RPMI7951 (cell line): ENCODE measurements around the gene ATP12A. TPM values are rescaled to one million over a fixed set of nuclear protein-coding genes. Genes with fewer than 3 reads are reported as not detected.
A peak's percentile ranks its signal among the peaks of the same experiment; 100 is the strongest.

Source experiments
- DNase-seq: peaks from one replicate; pipeline ENCODE4 v3.0.0-alpha.2; 2012; ENCODE audit warnings: low read depth
- total RNA-seq: library from RNA; depleted of rRNA; stranded (reverse); fragments of >200 nt; shearing (Covaris generic); gene quantifications from 2 replicates; pipeline ENCODE4 v1.2.3, GENCODE V29; 2014

Gene ATP12A
- total RNA-seq, 1 experiment from 2014 or later = not detected

DNA sequence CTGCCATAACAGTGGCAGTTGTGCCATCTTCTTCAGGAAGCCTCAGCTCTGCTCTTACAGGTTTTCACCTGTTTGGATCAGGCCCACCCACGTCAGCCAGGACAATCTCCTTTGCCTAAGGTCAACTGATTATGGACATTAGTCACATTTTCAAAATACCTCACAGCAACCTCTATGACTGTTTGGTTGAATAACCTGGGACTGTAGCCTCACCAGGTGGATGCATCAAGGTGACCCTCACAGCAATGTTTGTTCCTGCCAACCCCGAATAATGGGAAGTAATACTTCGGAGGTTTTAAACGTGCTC is 17.2 kb upstream of the ATP12A start:
- DNase-seq = no peak

DNA sequence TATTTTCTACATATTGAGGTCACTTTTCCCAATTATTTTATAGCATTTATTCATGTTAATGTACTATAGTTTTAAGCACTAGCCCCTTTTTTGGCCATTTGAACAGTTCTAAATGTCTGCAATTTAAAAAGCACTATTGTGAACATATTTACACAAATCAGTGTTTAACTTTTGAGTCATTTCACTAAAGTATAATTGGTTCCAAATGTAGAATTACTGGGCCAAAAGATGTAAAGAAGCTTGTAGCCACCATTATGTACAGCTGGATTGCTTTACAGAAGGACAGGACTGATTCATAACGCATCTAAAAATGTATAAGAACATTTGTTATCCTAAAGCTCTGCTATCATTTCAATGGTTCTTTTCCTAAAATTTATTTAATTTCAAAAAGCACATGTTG is 16.6 kb upstream of the ATP12A start:
- no peak for DNase-seq

DNA sequence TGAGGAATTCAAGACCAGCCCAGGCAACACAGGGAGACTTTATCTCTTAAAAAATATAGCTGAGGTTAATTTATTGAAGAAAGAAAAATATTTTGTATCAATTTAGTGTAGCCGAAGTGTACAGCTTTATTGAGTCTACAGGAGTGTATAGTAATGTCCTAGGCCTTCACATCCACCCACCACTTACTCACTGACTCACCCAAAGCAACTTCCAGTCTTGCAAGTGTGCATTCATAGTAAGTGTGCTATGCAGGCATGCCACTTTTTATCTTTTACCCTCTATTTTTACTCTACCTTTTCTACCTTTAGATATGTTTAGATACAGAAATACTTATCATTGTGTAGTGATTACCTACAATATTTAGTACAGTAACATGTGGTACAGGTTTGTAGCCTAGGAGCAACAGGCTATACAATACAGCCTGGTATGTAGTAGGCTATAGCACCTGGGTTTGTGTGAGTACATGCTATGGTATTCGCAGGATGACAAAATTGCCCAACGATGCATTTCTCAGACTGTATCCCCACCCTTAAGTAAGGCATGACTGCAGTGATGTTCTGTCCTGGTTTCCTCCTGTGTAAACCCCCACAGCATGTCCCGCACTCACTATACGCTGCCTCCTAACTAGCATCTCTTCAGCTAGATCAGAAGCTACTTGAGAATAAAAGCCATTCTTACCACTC is 15.3 kb upstream of the ATP12A start:
- DNase-seq = no peak

DNA sequence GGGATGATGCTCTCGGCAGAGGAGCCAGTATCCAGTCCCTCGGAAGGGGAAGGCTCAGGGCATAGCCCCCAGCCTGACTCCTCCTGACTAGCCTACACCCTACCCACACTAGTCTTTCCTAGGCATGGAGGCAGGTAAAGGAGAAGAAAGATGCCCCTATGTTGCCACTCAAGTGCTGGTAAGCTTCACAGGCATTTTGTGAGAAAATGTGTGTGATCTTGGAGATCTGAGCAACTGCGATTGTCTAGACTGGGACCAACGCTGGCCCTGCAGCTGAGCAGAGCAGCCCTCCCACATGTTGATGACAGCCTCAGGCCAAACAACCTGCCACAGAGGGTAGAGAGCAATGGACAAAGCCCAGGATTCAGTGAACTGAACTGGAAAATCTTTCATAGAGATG is 11.7 kb upstream of the ATP12A start:
- no peak for DNase-seq

DNA sequence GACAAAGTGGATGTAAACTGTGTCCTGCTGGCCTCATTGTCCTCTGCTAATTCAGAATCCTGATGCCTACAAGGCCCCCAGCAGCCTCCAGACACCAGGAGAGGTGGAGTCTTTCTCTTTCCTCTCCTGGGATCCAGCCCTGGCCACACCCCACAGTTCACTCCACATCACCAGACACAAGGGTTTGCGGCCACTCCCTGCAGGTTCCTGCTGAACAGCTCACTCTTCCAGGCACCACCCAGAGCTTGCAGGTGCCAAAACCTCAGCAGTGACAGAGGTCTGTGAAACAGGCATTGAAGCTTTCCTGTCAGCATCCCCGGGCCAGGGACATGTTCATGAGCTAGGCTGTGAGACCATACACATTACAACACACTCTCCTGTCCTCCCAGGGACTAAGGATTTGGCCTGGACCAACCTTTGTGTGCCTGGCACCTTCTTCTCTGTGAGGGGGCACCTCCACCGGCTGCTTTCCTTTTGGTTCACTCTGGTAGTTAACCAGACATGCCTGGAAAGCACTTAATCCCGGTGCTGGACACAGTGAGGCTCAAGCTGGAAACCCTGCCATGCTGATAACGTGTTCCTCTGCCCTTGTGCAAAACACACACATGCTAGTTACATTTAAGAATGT is 11.1 kb upstream of the ATP12A start:
- DNase-seq = no peak

DNA sequence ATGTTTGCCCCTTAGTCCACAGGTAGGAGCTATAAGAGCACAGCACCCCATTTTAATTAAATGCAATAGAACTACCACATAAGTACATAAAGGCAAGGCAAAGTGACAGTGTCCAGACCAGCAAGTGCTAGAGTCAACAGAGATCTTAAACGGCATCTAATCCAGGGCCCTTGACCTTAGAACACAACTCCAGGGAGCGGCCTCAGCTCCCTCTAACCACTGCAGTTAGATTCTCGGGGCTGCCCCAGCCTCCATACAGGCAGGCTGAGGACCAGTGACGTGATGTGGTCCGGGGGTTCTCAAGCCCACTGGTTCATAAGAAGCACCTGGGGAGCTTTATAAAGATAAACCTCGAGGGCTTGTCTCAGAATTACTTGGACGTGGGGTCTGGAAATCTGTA is 10.0 kb upstream of the ATP12A start:
- DNase-seq = no peak

DNA sequence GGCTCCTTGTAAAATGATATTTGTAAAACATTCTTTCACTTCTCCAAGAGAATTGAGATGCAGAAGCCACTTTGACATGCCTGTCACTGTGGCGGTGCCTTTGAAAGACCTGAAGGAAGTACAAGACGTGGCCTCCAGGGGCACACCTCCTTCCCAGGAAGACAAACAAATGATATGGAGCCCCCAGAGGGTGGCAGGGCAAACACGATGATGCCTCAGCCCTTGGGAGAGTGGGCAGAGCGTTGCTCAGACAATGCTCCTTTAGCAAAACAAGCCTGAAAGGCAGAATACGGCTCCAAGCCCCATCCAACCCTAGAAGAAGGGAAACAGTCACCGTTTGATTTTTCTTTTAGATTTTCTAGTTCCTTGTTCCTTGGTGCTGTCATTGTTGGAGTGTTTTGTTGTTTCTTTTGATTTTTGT is 9.2 kb upstream of the ATP12A start:
- peak; percentile 32 for DNase-seq

DNA sequence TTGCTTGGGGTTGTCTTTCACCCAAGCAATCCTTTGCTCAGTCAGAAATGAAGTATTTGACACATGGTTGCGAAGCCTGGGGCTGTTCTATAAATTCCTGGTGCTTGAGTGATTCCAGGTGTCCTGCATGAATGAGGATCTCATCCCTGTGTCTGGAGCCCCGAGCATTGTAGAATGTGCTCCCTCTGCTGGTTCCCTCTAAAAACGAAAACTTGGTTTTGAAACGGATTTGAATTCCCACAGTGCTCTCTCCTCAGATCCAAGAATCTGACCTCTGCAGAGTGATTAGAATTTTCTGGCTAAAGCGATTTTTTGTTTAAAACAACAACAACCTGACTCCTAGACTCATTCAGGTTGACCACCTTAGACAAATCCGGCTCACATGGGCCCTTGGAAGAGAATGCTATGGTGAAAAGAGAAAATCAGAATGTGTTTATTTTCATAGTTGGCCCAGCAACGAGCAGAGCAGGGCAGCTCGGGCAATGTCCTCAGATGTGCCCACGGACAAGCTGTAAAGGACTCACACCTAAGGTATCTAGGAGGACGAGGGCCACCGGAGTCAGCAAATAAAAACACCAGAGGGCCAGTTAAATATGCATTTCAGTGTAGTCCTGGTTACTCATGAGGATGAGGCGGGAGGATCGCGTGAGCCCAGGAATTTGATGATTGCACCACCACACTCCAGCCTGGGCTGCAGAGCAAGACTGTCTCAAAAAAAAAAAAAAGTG is 8.7 kb upstream of the ATP12A start:
- DNase-seq = peak; percentile 79

DNA sequence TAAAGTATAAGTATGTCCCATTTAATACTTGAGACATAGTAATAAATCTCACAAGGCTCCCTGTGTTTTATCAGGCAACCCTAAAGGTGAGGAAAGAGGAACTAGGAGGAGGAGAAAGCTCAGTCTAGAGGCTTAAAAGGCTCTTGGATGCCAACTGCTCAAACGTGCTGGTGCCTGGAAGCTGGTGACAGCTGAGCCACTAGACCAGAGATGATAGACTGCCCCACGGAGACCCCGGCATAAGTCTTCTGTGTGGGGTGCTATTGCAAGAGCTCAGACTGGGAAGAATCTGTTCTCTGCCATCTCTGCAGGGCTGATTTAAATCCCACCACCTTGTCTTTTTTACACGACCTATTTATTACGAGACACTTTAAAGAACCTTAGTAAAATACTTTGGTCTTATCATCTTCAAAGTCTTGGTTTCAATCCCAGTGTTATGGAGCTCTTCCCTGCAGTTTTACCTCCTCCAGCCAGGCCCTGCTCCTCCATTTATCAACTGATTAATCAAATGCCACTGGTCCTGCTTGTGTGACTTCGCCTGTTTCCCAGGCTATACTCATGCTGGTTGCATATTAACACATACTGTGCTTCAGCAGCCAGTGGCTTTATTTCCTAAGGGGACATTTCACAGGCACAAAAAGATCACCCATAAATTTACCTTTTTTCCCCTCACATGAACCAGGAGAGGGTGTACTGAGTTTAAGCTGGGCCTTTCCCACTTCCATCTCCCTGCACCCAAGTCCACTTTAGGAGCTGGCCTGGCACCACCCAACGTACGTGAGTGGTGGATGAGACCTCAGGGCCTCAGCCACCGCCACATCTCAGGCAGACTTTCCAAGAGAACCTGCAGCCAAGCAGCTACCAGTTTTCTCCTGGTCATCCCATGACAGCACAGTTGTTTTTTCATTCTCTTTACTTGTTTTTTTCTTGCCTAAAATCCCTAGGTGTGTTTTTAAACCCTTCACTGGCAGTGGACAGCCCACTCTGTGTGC is 7.8 kb upstream of the ATP12A start:
- no peak for DNase-seq

DNA sequence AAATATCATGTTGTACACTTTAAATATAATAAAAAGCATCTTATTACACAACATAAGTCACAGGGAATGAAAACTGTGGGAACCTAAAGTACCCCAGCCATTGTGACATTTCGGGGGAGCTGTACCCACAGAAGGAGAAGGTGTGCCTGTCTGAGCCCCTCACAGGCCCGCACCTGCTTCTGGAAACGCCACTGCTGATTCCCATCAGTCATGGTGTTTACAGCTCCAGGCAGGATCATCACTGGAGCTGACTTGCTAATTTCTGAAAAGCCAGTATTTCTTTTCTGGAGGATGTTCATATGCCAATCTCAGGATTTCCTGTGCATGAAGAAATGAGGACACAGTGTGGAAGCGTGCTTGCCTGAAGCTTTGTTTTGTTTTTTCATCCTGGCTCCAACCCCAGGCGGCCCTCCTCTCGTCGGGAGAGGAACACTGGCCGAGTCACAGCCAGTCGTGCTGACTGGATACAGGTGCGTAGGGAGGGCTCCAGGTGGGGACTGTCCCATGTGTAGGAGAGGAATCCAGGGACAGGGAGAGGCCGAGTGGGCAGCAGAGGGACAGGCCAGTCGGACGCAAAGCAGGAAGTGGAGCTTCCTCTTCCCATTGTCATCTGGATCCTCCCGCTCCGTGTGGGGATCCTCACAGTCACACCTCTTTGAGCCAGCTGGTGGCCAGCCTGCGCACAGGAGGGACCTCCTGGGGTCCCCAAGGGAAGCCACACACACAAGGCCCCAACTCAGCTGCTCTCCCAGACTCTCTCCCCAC is 4.2 kb upstream of the ATP12A start:
- no peak for DNase-seq

DNA sequence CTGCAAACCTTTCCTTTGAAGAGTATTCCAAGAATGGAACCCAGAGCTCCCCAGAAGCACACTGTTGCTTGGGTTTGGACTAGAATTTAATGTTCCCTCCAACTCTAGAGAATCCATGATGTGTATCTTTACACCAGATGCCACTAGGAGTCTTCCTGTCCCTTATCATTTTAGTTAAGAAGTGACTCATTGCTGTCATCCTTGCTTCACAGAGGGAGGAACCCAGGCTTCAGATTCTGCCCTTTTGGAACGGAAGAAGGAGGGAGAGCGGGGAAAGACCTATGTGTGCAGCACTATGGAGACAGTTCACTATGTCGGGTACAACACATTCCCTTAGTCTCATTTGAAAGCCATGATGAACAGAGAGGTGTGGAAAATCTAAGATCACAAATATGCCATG is 2.1 kb upstream of the ATP12A start:
- no peak for DNase-seq

DNA sequence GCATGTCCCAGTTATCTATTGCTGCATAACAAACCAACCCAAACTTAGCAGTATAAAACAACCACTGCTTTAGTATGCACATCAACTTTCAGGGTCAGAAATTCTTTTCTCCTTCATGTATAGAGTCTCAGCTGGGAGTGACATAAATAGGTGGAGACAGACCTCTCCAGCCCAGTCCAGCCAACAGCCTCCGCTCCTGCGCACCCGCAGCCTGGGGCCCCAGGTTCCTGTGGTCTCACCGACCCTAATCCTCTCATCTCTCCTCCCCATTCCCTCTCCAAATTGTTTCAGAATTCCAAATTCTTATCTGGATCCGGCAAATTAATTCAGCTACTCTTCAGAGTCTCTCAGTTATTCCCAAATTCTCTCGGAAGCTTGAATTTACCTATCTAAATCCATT is 522 bp upstream of the ATP12A start:
- DNase-seq = no peak

DNA sequence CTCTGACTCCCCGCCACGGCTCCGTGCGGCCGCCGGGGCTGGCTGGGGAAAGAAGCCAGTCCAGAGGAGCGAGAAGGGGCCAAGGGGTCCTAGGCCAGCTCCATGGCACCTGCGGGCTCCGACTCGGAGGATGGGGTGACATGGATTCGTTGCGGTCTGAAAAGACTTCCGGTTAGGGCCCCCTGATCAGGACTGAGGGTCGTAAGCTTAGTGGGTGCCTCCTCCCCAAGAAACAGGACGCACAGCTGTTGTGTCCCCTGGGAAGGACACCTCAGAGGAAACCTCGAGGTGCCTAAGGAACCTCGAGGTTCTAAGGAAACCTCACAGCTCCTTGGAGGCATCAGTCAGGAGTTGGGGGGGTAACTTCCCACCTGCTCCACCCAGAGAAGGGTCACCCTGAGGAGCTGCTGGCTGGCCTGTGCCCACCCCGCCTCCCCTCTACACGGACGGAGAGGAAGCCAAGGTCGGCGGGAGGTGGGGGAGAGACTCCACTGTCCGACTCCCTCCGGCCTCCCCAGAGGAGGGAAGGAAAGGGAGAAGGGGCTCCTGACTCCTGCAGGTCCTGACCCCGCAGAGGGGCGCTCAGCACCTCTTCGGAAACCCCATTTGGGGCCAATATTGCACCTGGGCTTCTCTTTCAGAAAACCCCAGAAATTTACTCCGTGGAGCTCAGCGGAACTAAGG is 855 bp downstream of the ATP12A start:
- DNase-seq = no peak

DNA sequence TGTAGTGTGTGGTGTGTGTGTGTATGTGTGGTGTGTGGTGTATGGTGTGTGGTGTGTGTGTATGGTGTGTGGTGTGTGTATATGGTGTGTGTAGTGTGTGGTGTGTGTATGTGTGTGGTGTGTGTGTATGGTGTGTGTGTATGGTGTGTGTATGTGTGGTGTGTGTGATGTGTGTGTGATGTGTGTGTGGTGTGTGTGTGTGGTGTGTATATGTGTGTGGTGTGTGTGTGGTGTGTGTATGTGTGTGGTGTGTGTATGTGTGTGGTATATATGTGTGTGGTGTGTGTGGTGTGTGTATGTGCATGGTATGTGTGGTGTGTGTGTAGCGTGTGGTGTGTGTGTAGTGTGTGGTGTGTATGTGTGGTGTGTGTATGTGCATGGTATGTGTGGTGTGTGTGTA is 1.7 kb downstream of the ATP12A start:
- DNase-seq = no peak

DNA sequence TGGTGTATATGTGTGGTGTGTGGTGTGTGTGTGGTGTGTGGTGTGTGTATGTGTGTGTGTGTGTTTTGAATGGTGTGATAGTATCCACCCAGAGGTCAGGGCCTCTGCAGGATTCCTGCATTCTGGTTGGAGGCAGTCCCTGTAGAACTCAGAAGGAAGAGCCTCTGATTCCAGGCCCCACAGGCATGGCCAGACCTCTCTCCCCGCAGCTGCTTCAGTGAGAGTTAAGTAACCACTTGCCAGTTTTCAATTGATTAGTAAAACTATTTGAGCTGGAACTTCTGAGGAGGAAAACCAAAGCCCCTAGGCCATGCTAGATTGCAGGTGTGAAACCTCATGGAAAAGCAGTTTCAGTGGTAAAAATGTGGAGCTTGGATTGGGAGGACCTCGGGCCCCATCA is 2.1 kb downstream of the ATP12A start:
- DNase-seq = no peak

DNA sequence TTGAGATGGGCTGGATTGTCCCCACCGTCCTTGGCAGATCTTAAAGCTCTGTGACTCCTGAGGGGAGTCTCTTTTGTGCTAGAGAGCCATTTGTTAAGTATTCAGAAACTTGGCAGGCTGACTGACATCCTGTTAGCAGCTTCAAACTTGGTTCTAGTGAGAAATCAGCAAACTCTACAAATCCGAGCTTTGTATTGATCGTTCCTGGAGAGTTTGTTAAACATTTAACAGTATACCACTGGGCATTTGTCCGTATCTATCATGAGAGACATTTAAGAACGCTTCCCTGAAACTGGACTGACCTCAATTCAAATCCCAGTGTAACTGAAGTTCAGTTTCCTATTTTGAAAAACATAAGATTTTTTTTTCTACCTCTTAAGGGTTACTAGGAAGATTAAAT is 3.1 kb downstream of the ATP12A start:
- no peak for DNase-seq

DNA sequence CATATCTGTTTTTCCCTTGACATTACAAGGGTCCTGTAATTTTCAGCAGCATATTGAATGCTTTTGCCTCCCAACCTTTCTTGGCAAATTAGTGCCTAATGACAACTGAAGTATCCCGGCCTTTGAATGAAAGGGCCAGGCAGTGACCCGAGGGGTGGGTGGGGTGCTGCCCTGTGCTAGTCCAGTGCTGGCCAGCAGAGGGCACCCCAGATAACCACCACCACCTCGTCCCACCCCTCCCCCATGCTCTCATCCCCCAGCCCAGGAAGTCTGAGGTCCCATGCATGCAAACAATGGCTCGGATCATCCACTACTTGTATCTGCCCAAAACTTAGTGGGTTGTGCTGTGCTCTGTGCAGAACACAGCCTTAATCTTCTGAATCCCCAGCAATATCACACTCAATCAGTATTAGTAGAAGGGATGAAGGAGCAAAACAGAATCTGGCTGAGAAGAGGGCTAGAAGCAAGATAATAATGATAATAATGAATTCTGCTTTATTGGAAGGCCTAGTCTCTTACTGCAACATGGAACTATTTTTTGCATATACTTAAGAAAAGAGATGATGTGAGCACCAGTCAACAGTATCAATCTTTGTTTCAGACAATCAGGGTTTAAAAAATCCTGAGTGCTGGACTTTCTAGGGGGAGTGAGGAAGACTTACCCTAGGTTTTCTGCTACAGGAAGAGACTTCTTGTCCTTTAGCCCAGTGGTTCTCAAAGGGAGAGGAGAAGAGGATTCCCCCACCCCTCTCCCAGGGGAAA is 3.8 kb downstream of the ATP12A start:
- DNase-seq = peak; percentile 28

DNA sequence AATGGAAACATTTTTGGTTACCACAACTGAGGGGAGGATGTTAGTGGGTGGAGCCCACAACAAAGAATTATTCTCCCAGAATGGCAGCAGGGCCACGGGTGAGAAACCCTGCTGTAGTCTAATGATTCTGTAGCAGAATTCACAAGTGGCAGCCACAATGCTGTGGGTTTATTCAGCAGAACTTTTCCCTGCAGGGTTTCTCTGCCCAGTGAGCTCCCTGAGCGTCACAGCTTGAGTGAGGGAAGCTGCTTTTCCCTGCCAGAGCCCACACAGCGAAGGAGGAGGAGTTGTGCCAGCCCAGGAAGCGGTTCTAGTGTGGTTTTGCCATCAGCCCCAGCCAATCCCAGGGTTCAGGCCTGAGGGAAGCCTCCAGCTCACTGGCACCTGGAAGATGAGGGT is 4.4 kb downstream of the ATP12A start:
- DNase-seq = peak; percentile 39

DNA sequence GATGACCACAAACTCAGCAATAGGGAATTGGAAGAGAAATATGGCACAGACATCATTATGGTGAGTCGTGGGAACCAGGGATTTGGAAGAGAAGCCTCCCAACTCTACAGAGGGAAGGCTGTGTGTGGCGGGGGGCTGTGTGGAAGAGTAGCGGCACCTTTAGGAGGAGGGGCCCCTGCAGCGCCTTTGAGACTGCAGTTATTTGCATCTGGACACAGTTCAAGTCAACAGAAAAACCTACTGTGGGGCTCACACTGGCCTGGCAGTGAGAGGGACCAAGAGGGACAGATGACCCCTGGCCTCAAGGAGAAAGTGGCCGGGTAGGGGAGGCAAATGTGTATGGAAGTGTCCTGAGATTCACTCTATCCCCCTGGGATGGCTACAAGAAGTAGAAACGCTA is 5.1 kb downstream of the ATP12A start:
- DNase-seq = no peak

DNA sequence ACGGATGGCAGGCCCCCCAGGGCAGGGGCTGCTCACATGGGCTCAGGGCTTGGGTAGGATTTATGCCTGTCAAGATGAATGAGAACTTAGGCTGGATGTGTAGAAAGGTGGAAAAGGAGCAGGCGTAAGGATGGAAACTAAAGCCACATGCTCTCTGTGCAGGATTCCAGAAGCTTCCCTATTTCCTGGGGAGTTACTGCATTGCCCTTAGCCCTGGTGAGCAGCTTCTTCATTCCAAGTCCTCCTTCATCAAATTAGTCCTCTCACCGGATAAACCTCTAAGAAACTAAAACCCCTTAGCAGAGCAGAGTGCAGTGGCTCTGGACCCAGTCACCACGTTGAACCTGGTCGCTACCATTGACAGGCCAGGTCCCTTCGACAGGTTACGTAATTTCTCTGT is 7.4 kb downstream of the ATP12A start:
- DNase-seq = no peak
